GM23248 (cell line): ENCODE data around the gene NUMA1.

Source experiments
- EZH2 ChIP-seq: fragments of 200-600 bp; sonication (generic); IDR thresholded peaks from 2 replicates; pipeline ENCODE4 v1.6.1; 2018; ENCODE audit warnings: antibody characterized with exemption, mild to moderate bottlenecking; ENCODE audit not compliant: insufficient read depth, poor library complexity, severe bottlenecking
- EZH2phosphoT487 ChIP-seq: fragments of 200-600 bp; sonication (generic); IDR thresholded peaks from 2 replicates; pipeline ENCODE4 v1.6.1; 2018; ENCODE audit warnings: antibody characterized with exemption, moderate library complexity, mild to moderate bottlenecking, low read depth; ENCODE audit not compliant: insufficient read depth

- TF ChIP-seq EZH2phosphoT487 (no peak), EZH2 (no peak)
Measured at GRCh38 chr11:71995726-71996291, 84.5 kb downstream of the NUMA1 start.
